HCT116 (cell line): ENCODE measurements around the gene PMPCB. TPM values are rescaled to one million over a fixed set of nuclear protein-coding genes. Genes with fewer than 3 reads are reported as not detected.

Source experiments
- ATAC-seq: fragments of 200-7000 bp; cut with Tn5 transposase; 2 replicates; pipeline ENCODE4 v1.9.1; 2020; ENCODE audit warnings: mild to moderate bottlenecking, moderate library complexity
- BruUV-seq: library from RNA; stranded (reverse); fragments of 400-500 nt; replicated peaks from 2 replicates; lab custom pipeline; 2021; lab: Mats Ljungman, UMichigan
- CTCF ChIA-PET: fragments of 300-600 bp; sonication (Branson Sonifier 250); formaldehyde crosslinking; loops from one replicate; lab custom pipeline; 2021; ENCODE audit warnings: antibody characterized with exemption; lab: Charles Lee
- POLR2A ChIA-PET: fragments of 300-600, 350-600 bp; sonication (Branson Sonifier 250); formaldehyde crosslinking; loops from one replicate; lab custom pipeline; 2021; ENCODE audit warnings: antibody characterized with exemption; lab: Charles Lee
- RAD21 ChIA-PET, 2 experiments: fragments of 300-600 bp; sonication (Branson Sonifier 250); formaldehyde crosslinking; loops; one replicate each; lab custom pipeline; 2023; ENCODE audit warnings: low total read pairs in 2 of 2; ENCODE audit not compliant: uncharacterized antibody in 2 of 2, unreplicated experiment in 2 of 2, low non-redundant PET in 1 of 2; lab: Charles Lee
- DNase-seq: peaks from one replicate; pipeline ENCODE4 v3.0.0-alpha.2; 2010; ENCODE audit warnings: low read depth, low spot score
- H2AFZ ChIP-seq: fragments of 200-600 bp; shearing (Covaris generic), sonication (generic); 2 replicates; pipeline ENCODE4 v1.6.1; 2017; ENCODE audit warnings: low read depth, mixed run types, mixed read lengths, antibody characterized with exemption, low read length; ENCODE audit not compliant: poor library complexity, severe bottlenecking
- H3K27ac ChIP-seq: 2 replicates; pipeline ENCODE4 v1.5.1; 2012; ENCODE audit warnings: low read depth, low read length
- H3K27me3 ChIP-seq: fragments of 200-600 bp; sonication (generic); 2 replicates; pipeline ENCODE4 v1.6.1; 2016; ENCODE audit warnings: mixed run types, low read length, mixed read lengths; ENCODE audit not compliant: insufficient read depth
- H3K36me3 ChIP-seq, 2 experiments: fragments of 200-500 bp in 1 of 2; fragments of 200-600 bp in 1 of 2; sonication (Bioruptor generic) in 1 of 2; sonication (generic) in 1 of 2; 2 replicates each; pipeline versions ENCODE4 v1.5.1 to v1.6.1; 2014 to 2016; ENCODE audit warnings: low read length in 2 of 2, inconsistent platforms in 1 of 2, mixed read lengths in 1 of 2, mixed run types in 1 of 2; ENCODE audit not compliant: insufficient read depth in 2 of 2, control insufficient read depth in 1 of 2
- H3K4me1 ChIP-seq, 2 experiments: fragments of 200-600 bp in 1 of 2; sonication (generic) in 1 of 2; 2 replicates each; pipeline versions ENCODE4 v1.5.1 to v1.6.1; 2012 to 2017; ENCODE audit warnings: low read length in 2 of 2, inconsistent platforms in 1 of 2, mild to moderate bottlenecking in 1 of 2, mixed read lengths in 1 of 2, mixed run types in 1 of 2, moderate library complexity in 1 of 2; ENCODE audit not compliant: insufficient read depth in 2 of 2, control insufficient read depth in 1 of 2
- H3K4me2 ChIP-seq: fragments of 200-600 bp; sonication (generic); 2 replicates; pipeline ENCODE4 v1.6.1; 2017; ENCODE audit warnings: mixed run types, low read length, mixed read lengths
- H3K4me3 ChIP-seq, 2 experiments: fragments of 200-600 bp in 1 of 2; sonication (generic) in 1 of 2; replicated peaks in 1 of 2; 2 replicates each; pipeline ENCODE4 v1.5.1; 2011 to 2016; ENCODE audit warnings: low read length in 2 of 2, control low read depth in 1 of 2, low read depth in 1 of 2, mild to moderate bottlenecking in 1 of 2, mixed read lengths in 1 of 2, mixed run types in 1 of 2
- H3K79me2 ChIP-seq: fragments of 200-600 bp; sonication (generic); 2 replicates; pipeline ENCODE4 v1.6.1; 2017; ENCODE audit warnings: mild to moderate bottlenecking, mixed run types, low read length, moderate library complexity, mixed read lengths; ENCODE audit not compliant: insufficient read depth
- H3K9ac ChIP-seq: fragments of 200-600 bp; sonication (generic); 2 replicates; pipeline ENCODE4 v1.6.1; 2016; ENCODE audit warnings: low read length, mixed read lengths
- H3K9me2 ChIP-seq: fragments of 200-600 bp; sonication (generic), shearing (Covaris generic); 2 replicates; pipeline ENCODE4 v1.6.1; 2017; ENCODE audit warnings: mixed run types, mild to moderate bottlenecking, moderate library complexity; ENCODE audit not compliant: insufficient read depth
- H3K9me3 ChIP-seq, 2 experiments: fragments of 200-500 bp in 1 of 2; fragments of 200-600 bp in 1 of 2; sonication (Bioruptor generic) in 1 of 2; sonication (generic) in 1 of 2; 2 replicates each; pipeline ENCODE4 v1.6.1; 2014 to 2017; ENCODE audit warnings: low read length in 2 of 2, mixed read lengths in 2 of 2, inconsistent platforms in 1 of 2, low read depth in 1 of 2, mild to moderate bottlenecking in 1 of 2, mixed run types in 1 of 2, moderate library complexity in 1 of 2; ENCODE audit not compliant: control insufficient read depth in 1 of 2, insufficient read depth in 1 of 2
- H4K20me1 ChIP-seq: fragments of 200-600 bp; sonication (generic), shearing (Covaris generic); 2 replicates; pipeline ENCODE4 v1.6.1; 2017; ENCODE audit warnings: mixed run types, mild to moderate bottlenecking, moderate library complexity; ENCODE audit not compliant: insufficient read depth
- CEBPB ChIP-seq: IDR thresholded peaks from 2 replicates; pipeline ENCODE4 v1.6.1; 2012; ENCODE audit warnings: low read depth
- POLR2A ChIP-seq: IDR thresholded peaks from 2 replicates; pipeline ENCODE4 v1.7.0; 2011; ENCODE audit warnings: borderline replicate concordance; ENCODE audit not compliant: insufficient read depth, insufficient read length; ENCODE audit errors: extremely low read depth
- SIN3A ChIP-seq: IDR thresholded peaks from 2 replicates; pipeline ENCODE4 v1.6.1; 2012; ENCODE audit warnings: low read depth
- SP1 ChIP-seq: IDR thresholded peaks from 2 replicates; pipeline ENCODE4 v1.6.1; 2012; ENCODE audit warnings: low read depth
- TCF7L2 ChIP-seq: IDR thresholded peaks from 2 replicates; pipeline ENCODE4 v1.7.0; 2011; ENCODE audit warnings: borderline replicate concordance, inconsistent platforms; ENCODE audit not compliant: insufficient read depth, insufficient read length; ENCODE audit errors: extremely low read depth
- ZNF274 ChIP-seq: fragments of 200-500 bp; sonication (Bioruptor generic); IDR thresholded peaks from 2 replicates; pipeline ENCODE4 v1.6.1; 2014; ENCODE audit warnings: mild to moderate bottlenecking, low read depth, low read length, inconsistent platforms
- intact Hi-C: fragments of 100-400 bp; cut with micrococcal nuclease; formaldehyde crosslinking; loops from 2 replicates; pipeline ENCODE4 v1.10.0; 2022
- total RNA-seq: library from RNA; stranded (reverse); gene quantifications from one replicate; pipeline ENCODE4 v1.2.1, GENCODE V29; 2021; ENCODE audit not compliant: unreplicated experiment
- TF ChIP-seq, protein P1 (sequence below): IDR thresholded peaks from 2 replicates; pipeline ENCODE4 v1.6.1; 2012
- TF ChIP-seq, protein P2 (sequence below), 3 experiments: fragments of 200-600 bp in 1 of 3; sonication (generic) in 1 of 3; IDR thresholded peaks in 2 of 3; conservative IDR thresholded peaks in 1 of 3; 2 replicates each; pipeline ENCODE4 v1.5.1; 2012 to 2017; ENCODE audit warnings: low read depth in 2 of 3, low read length in 2 of 3, antibody characterized with exemption in 1 of 3, borderline replicate concordance in 1 of 3, control low read depth in 1 of 3, mild to moderate bottlenecking in 1 of 3, mixed read lengths in 1 of 3, mixed run types in 1 of 3, moderate library complexity in 1 of 3; ENCODE audit not compliant: insufficient read depth in 1 of 3
- TF ChIP-seq, protein P3 (sequence below): IDR thresholded peaks from 2 replicates; pipeline ENCODE4 v1.6.1; 2012
- TF ChIP-seq, protein P4 (sequence below): IDR thresholded peaks from 2 replicates; pipeline ENCODE4 v1.6.1; 2011; ENCODE audit warnings: mild to moderate bottlenecking, low read length, moderate library complexity; ENCODE audit not compliant: insufficient replicate concordance; ENCODE audit errors: extremely low read depth
- TF ChIP-seq, protein P5 (sequence below): IDR thresholded peaks from 2 replicates; pipeline ENCODE4 v1.6.1; 2012; ENCODE audit warnings: low read depth

Gene PMPCB
- total RNA-seq, 1 experiment from 2014 or later = 73.9 TPM

DNA sequence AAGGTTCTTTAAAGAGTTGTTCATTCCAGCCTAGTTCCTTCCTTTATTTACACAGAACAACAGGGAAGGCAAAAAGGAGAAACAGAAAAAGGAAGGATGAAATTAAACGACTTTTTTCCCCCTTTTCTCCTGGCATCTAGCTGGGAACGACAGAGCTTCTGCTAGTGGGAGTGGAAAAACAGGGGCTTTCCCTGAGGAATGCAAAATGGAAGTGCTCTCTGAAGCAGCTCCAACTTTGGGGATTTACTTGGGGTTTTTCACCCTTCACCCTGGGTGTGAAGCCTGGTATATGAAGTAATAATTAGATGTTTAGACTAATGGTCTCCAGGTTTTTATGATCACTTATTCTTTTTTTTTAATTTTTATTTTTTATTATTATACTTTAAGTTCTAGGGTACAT is 4.2 kb downstream of the PMPCB start:
- intact Hi-C loops = no loop called here
- ATAC-seq = no peak
- Histone ChIP-seq H3K9ac (no peak overlapping the region), H2AFZ (no peak overlapping the region), H3K4me3 (no peak overlapping the region), H3K27ac (no peak overlapping the region), H3K4me2 (no peak overlapping the region), H4K20me1 (no peaks in the 10 kb centered on the region), H3K4me1 (peaks cover 10 to 29% of the 10 kb centered on the region in 2 experiments; a peak in 3 of 4 replicates), H3K79me2 (peaks cover 77% of the 10 kb centered on the region), H3K9me2 (no peaks in the 10 kb centered on the region)
- ChIA-PET CTCF (no interaction called here), POLR2A (no interaction called here), RAD21 (no interaction called here)
- TF ChIP-seq, protein P1, sequence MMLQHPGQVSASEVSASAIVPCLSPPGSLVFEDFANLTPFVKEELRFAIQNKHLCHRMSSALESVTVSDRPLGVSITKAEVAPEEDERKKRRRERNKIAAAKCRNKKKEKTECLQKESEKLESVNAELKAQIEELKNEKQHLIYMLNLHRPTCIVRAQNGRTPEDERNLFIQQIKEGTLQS = no peak
- no peak for TF ChIP-seq SP1
- no peak for TF ChIP-seq CEBPB
- TF ChIP-seq, protein P2, sequence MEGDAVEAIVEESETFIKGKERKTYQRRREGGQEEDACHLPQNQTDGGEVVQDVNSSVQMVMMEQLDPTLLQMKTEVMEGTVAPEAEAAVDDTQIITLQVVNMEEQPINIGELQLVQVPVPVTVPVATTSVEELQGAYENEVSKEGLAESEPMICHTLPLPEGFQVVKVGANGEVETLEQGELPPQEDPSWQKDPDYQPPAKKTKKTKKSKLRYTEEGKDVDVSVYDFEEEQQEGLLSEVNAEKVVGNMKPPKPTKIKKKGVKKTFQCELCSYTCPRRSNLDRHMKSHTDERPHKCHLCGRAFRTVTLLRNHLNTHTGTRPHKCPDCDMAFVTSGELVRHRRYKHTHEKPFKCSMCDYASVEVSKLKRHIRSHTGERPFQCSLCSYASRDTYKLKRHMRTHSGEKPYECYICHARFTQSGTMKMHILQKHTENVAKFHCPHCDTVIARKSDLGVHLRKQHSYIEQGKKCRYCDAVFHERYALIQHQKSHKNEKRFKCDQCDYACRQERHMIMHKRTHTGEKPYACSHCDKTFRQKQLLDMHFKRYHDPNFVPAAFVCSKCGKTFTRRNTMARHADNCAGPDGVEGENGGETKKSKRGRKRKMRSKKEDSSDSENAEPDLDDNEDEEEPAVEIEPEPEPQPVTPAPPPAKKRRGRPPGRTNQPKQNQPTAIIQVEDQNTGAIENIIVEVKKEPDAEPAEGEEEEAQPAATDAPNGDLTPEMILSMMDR (IDR thresholded peaks at IDR 0.05 in 2 of 3, conservative IDR thresholded peaks at IDR 0.05 in 1 of 3; ENCODE audit: borderline replicate concordance in 1 of 3, insufficient read depth in 1 of 3, low read depth in 2 of 3, low read length in 2 of 3) = no peak
- no peak for TF ChIP-seq ZNF274
- no peak for TF ChIP-seq POLR2A
- TF ChIP-seq, protein P3, sequence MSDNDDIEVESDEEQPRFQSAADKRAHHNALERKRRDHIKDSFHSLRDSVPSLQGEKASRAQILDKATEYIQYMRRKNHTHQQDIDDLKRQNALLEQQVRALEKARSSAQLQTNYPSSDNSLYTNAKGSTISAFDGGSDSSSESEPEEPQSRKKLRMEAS = no peak
- TF ChIP-seq SIN3A = no peak
- TF ChIP-seq, protein P4, sequence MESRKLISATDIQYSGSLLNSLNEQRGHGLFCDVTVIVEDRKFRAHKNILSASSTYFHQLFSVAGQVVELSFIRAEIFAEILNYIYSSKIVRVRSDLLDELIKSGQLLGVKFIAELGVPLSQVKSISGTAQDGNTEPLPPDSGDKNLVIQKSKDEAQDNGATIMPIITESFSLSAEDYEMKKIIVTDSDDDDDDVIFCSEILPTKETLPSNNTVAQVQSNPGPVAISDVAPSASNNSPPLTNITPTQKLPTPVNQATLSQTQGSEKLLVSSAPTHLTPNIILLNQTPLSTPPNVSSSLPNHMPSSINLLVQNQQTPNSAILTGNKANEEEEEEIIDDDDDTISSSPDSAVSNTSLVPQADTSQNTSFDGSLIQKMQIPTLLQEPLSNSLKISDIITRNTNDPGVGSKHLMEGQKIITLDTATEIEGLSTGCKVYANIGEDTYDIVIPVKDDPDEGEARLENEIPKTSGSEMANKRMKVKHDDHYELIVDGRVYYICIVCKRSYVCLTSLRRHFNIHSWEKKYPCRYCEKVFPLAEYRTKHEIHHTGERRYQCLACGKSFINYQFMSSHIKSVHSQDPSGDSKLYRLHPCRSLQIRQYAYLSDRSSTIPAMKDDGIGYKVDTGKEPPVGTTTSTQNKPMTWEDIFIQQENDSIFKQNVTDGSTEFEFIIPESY = no peak
- TF ChIP-seq, protein P5, sequence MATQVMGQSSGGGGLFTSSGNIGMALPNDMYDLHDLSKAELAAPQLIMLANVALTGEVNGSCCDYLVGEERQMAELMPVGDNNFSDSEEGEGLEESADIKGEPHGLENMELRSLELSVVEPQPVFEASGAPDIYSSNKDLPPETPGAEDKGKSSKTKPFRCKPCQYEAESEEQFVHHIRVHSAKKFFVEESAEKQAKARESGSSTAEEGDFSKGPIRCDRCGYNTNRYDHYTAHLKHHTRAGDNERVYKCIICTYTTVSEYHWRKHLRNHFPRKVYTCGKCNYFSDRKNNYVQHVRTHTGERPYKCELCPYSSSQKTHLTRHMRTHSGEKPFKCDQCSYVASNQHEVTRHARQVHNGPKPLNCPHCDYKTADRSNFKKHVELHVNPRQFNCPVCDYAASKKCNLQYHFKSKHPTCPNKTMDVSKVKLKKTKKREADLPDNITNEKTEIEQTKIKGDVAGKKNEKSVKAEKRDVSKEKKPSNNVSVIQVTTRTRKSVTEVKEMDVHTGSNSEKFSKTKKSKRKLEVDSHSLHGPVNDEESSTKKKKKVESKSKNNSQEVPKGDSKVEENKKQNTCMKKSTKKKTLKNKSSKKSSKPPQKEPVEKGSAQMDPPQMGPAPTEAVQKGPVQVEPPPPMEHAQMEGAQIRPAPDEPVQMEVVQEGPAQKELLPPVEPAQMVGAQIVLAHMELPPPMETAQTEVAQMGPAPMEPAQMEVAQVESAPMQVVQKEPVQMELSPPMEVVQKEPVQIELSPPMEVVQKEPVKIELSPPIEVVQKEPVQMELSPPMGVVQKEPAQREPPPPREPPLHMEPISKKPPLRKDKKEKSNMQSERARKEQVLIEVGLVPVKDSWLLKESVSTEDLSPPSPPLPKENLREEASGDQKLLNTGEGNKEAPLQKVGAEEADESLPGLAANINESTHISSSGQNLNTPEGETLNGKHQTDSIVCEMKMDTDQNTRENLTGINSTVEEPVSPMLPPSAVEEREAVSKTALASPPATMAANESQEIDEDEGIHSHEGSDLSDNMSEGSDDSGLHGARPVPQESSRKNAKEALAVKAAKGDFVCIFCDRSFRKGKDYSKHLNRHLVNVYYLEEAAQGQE = no peak
- no peak for TF ChIP-seq TCF7L2
- TF ChIP-seq, all 23 proteins: peak for 0
- no peaks in the 10 kb centered on the region for H3K27me3 ChIP-seq
- no peak for DNase-seq
- no peaks in the 10 kb centered on the region for H3K9me3 ChIP-seq
- peaks cover 25 to 50% of the 10 kb centered on the region in 2 experiments; a peak in 3 of 4 replicates for H3K36me3 ChIP-seq
- BruUV-seq = no TSS peak
